GM12892 (cell line): Measurements from ENCODE around the gene CNOT8.

ENCODE experiments used
- POLR2A ChIP-seq: IDR thresholded peaks from 2 replicates; pipeline ENCODE4 v1.6.1; 2011; ENCODE audit warnings: low read depth, low read length, control low read depth
- POLR2AphosphoS5 ChIP-seq: IDR thresholded peaks from 2 replicates; pipeline ENCODE4 v1.6.1; 2011; ENCODE audit warnings: low read depth, low read length, control low read depth

- TF ChIP-seq POLR2AphosphoS5: no peak
- TF ChIP-seq POLR2A: no peak
Observed at GRCh38 chr5:154820383-154820782, 38.0 kb upstream of the CNOT8 start.
